ENCODE results near the gene KRTAP23-1. TPM values are rescaled to one million over a fixed set of nuclear protein-coding genes. Genes with fewer than 3 reads are reported as not detected.

The KRTAP23-1 gene
- polyA plus RNA-seq (2013, experiment 1 of 2): not detected
- polyA plus RNA-seq (2013, experiment 2 of 2): not detected

GRCh38 chr21:30348506-30348905 lies at the start of gene KRTAP23-1:
Gene KRTAP23-1, minus strand, starts transcription at chr21:30348606. Its CDS starts 0 bp downstream, at chr21:30348606.
- Histone ChIP-seq H3K4me3 (ENCODE audit: low read length in 2 of 2) (no peak within 1 kb of the TSS), H2BK5ac (ENCODE audit: low read length) (peak within 1 kb of the TSS; percentile 35), H3K27me3 (ENCODE audit: control insufficient read depth in 3 of 3, insufficient read depth in 3 of 3, low read depth in 1 of 3, low read length in 3 of 3) (no peaks in the 10 kb centered on the region), H3K27ac (replicated peaks; ENCODE audit: low read length) (no peak within 1 kb of the TSS), H3K9ac (ENCODE audit: low read depth, low read length, poor library complexity) (no peak within 1 kb of the TSS), H3K4ac (ENCODE audit: low read length) (no peak within 1 kb of the TSS), H2BK15ac (ENCODE audit: low read length) (no peak within 1 kb of the TSS), H3K18ac (ENCODE audit: low read length) (peak within 1 kb of the TSS; percentile 49), H2BK120ac (ENCODE audit: low read depth, low read length) (no peak within 1 kb of the TSS), H3K4me2 (ENCODE audit: insufficient read depth, low read length, poor library complexity, severe bottlenecking) (no peak within 1 kb of the TSS), H3K14ac (ENCODE audit: low read length) (no peak within 1 kb of the TSS), H3K23ac (ENCODE audit: low read depth, low read length, poor library complexity) (no peak within 1 kb of the TSS), H3K36me3 (replicated peaks in 1 of 2; ENCODE audit: control insufficient read depth in 2 of 2, insufficient read depth in 2 of 2, low read length in 2 of 2) (no peaks in the 10 kb centered on the region), H4K91ac (ENCODE audit: low read depth, low read length, poor library complexity) (no peak within 1 kb of the TSS), H2AFZ (ENCODE audit: low read length) (no peak within 1 kb of the TSS), H3K4me1 (ENCODE audit: control insufficient read depth in 2 of 2, insufficient read depth in 1 of 2, low read depth in 1 of 2, low read length in 2 of 2) (peaks cover 2% of the 10 kb centered on the region in 2 donors), H2AK5ac (ENCODE audit: low read depth, low read length) (no peak within 1 kb of the TSS), H3K79me1 (ENCODE audit: low read depth, low read length) (no peaks in the 10 kb centered on the region), H3K9me3 (replicated peaks in 1 of 2; ENCODE audit: control insufficient read depth in 2 of 2, insufficient read depth in 1 of 2, low read depth in 1 of 2, low read length in 2 of 2) (peaks cover 0 to 2% of the 10 kb centered on the region in 2 donors), H2BK12ac (ENCODE audit: low read length) (no peak within 1 kb of the TSS), H4K8ac (ENCODE audit: low read depth, low read length) (no peak within 1 kb of the TSS)
- DNase-seq (ENCODE audit: low spot score): no peak
- WGBS, 2 donors (ENCODE audit: extremely low coverage in 2 of 2, insufficient read length in 2 of 2, insufficient replicate concordance in 1 of 2): no CpG with 5 or more reads among the region's 4 CpGs

DNA sequence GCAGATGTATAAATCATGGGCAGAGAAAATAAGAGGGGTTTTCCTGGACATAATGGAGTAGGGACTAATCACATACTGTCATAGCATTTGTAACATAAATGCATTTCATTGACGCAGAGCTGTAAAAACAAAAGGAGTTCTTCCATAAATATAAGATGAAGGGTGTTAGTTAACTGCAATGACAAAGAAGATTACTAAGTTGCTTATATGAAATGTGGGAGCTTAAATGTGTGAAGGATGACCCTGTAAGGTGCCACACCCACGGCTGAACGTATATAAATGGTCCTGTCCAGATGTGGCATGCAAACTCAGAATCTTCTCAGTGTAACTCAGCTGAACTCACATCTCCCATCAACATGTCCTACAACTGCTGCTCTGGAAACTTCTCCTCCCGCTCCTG lies 47.3 kb upstream of the KRTAP23-1 start, which contains the start of gene KRTAP13-1:
Gene KRTAP13-1 (plus strand): TSS at position 301 of the 400 bp plus-strand sequence. CDS start 56 bp downstream, at position 357.
- Histone ChIP-seq H3K18ac (ENCODE audit: low read length) (peak within 1 kb of the TSS; percentile 31), H3K14ac (ENCODE audit: low read length) (no peak within 1 kb of the TSS), H3K36me3 (replicated peaks in 1 of 2; ENCODE audit: control insufficient read depth in 2 of 2, insufficient read depth in 2 of 2, low read length in 2 of 2) (no peaks in the 10 kb centered on the region), H4K91ac (ENCODE audit: low read depth, low read length, poor library complexity) (no peak within 1 kb of the TSS), H3K27ac (replicated peaks; ENCODE audit: low read length) (no peak within 1 kb of the TSS), H4K8ac (ENCODE audit: low read depth, low read length) (no peak within 1 kb of the TSS), H2BK12ac (ENCODE audit: low read length) (no peak within 1 kb of the TSS), H3K79me1 (ENCODE audit: low read depth, low read length) (no peaks in the 10 kb centered on the region), H3K23ac (ENCODE audit: low read depth, low read length, poor library complexity) (no peak within 1 kb of the TSS), H2BK5ac (ENCODE audit: low read length) (no peak within 1 kb of the TSS), H2AK5ac (ENCODE audit: low read depth, low read length) (no peak within 1 kb of the TSS), H2BK120ac (ENCODE audit: low read depth, low read length) (no peak within 1 kb of the TSS), H3K9me3 (replicated peaks in 1 of 2; ENCODE audit: control insufficient read depth in 2 of 2, insufficient read depth in 1 of 2, low read depth in 1 of 2, low read length in 2 of 2) (peaks cover 0 to 3% of the 10 kb centered on the region in 2 donors), H3K4me1 (ENCODE audit: control insufficient read depth in 2 of 2, insufficient read depth in 1 of 2, low read depth in 1 of 2, low read length in 2 of 2) (no peaks in the 10 kb centered on the region), H3K4me2 (ENCODE audit: insufficient read depth, low read length, poor library complexity, severe bottlenecking) (no peak within 1 kb of the TSS), H3K4ac (ENCODE audit: low read length) (no peak within 1 kb of the TSS), H2BK15ac (ENCODE audit: low read length) (no peak within 1 kb of the TSS), H3K27me3 (ENCODE audit: control insufficient read depth in 3 of 3, insufficient read depth in 3 of 3, low read depth in 1 of 3, low read length in 3 of 3) (no peaks in the 10 kb centered on the region), H2AFZ (ENCODE audit: low read length) (no peak within 1 kb of the TSS), H3K9ac (ENCODE audit: low read depth, low read length, poor library complexity) (no peak within 1 kb of the TSS), H3K4me3 (ENCODE audit: low read length in 2 of 2) (no peak within 1 kb of the TSS)
- no peak for DNase-seq (ENCODE audit: low spot score)
- no CpG with 5 or more reads among the region's 4 CpGs for WGBS, 2 donors (ENCODE audit: extremely low coverage in 2 of 2, insufficient read length in 2 of 2, insufficient replicate concordance in 1 of 2)

- H3K14ac ChIP-seq (ENCODE audit: low read length): no peak overlapping the region
- H3K4me2 ChIP-seq (ENCODE audit: insufficient read depth, low read length, poor library complexity, severe bottlenecking): no peak overlapping the region
- no CpG with 5 or more reads among the region's 2 CpGs for WGBS, 2 donors (ENCODE audit: extremely low coverage in 2 of 2, insufficient read length in 2 of 2, insufficient replicate concordance in 1 of 2)
- no peak overlapping the region for H2BK12ac ChIP-seq (ENCODE audit: low read length)
- no peak overlapping the region for H3K23ac ChIP-seq (ENCODE audit: low read depth, low read length, poor library complexity)
- no peak for DNase-seq (ENCODE audit: low spot score)
- H3K9ac ChIP-seq (ENCODE audit: low read depth, low read length, poor library complexity): no peak overlapping the region
- no peak overlapping the region for H3K18ac ChIP-seq (ENCODE audit: low read length)
- no peaks in the 10 kb centered on the region for H3K4me1 ChIP-seq (ENCODE audit: control insufficient read depth in 2 of 2, insufficient read depth in 1 of 2, low read depth in 1 of 2, low read length in 2 of 2)
- H4K91ac ChIP-seq (ENCODE audit: low read depth, low read length, poor library complexity): no peak overlapping the region
- no peak overlapping the region for H2BK5ac ChIP-seq (ENCODE audit: low read length)
- H2BK120ac ChIP-seq (ENCODE audit: low read depth, low read length): no peak overlapping the region
- H3K4ac ChIP-seq (ENCODE audit: low read length): no peak overlapping the region
- H3K36me3 ChIP-seq (replicated peaks in 1 of 2; ENCODE audit: control insufficient read depth in 2 of 2, insufficient read depth in 2 of 2, low read length in 2 of 2): no peaks in the 10 kb centered on the region
- H2BK15ac ChIP-seq (ENCODE audit: low read length): no peak overlapping the region
- no peak overlapping the region for H4K8ac ChIP-seq (ENCODE audit: low read depth, low read length)
- no peak overlapping the region for H3K4me3 ChIP-seq (ENCODE audit: low read length in 2 of 2)
- H3K27me3 ChIP-seq (ENCODE audit: control insufficient read depth in 3 of 3, insufficient read depth in 3 of 3, low read depth in 1 of 3, low read length in 3 of 3): no peaks in the 10 kb centered on the region
- no peak overlapping the region for H2AK5ac ChIP-seq (ENCODE audit: low read depth, low read length)
- peaks cover 0 to 4% of the 10 kb centered on the region in 2 donors for H3K9me3 ChIP-seq (replicated peaks in 1 of 2; ENCODE audit: control insufficient read depth in 2 of 2, insufficient read depth in 1 of 2, low read depth in 1 of 2, low read length in 2 of 2)
- no peak overlapping the region for H3K27ac ChIP-seq (replicated peaks; ENCODE audit: low read length)
- H3K79me1 ChIP-seq (ENCODE audit: low read depth, low read length): no peaks in the 10 kb centered on the region
- H2AFZ ChIP-seq (ENCODE audit: low read length): no peak overlapping the region
Observed at GRCh38 chr21:30391492-30392025, 43.2 kb upstream of the KRTAP23-1 start.

GRCh38 chr21:30382201-30382600 lies 33.8 kb upstream of the KRTAP23-1 start:
- no peaks in the 10 kb centered on the region for H3K36me3 ChIP-seq (replicated peaks in 1 of 2; ENCODE audit: control insufficient read depth in 2 of 2, insufficient read depth in 2 of 2, low read length in 2 of 2)
- H3K23ac ChIP-seq (ENCODE audit: low read depth, low read length, poor library complexity): no peak overlapping the region
- H3K9ac ChIP-seq (ENCODE audit: low read depth, low read length, poor library complexity): no peak overlapping the region
- H2BK120ac ChIP-seq (ENCODE audit: low read depth, low read length): no peak overlapping the region
- no peak overlapping the region for H4K91ac ChIP-seq (ENCODE audit: low read depth, low read length, poor library complexity)
- H3K18ac ChIP-seq (ENCODE audit: low read length): no peak overlapping the region
- no peak overlapping the region for H3K4me3 ChIP-seq (ENCODE audit: low read length in 2 of 2)
- H3K27ac ChIP-seq (replicated peaks; ENCODE audit: low read length): no peak overlapping the region
- H3K79me1 ChIP-seq (ENCODE audit: low read depth, low read length): peaks cover 1% of the 10 kb centered on the region
- no peak overlapping the region for H3K14ac ChIP-seq (ENCODE audit: low read length)
- no peak overlapping the region for H4K8ac ChIP-seq (ENCODE audit: low read depth, low read length)
- no peak overlapping the region for H2AK5ac ChIP-seq (ENCODE audit: low read depth, low read length)
- no peaks in the 10 kb centered on the region for H3K27me3 ChIP-seq (ENCODE audit: control insufficient read depth in 3 of 3, insufficient read depth in 3 of 3, low read depth in 1 of 3, low read length in 3 of 3)
- H3K4ac ChIP-seq (ENCODE audit: low read length): no peak overlapping the region
- no CpG with 5 or more reads among the region's 1 CpG for WGBS, 2 donors (ENCODE audit: extremely low coverage in 2 of 2, insufficient read length in 2 of 2, insufficient replicate concordance in 1 of 2)
- no peaks in the 10 kb centered on the region for H3K4me1 ChIP-seq (ENCODE audit: control insufficient read depth in 2 of 2, insufficient read depth in 1 of 2, low read depth in 1 of 2, low read length in 2 of 2)
- H2BK15ac ChIP-seq (ENCODE audit: low read length): no peak overlapping the region
- no peak overlapping the region for H2BK12ac ChIP-seq (ENCODE audit: low read length)
- no peak overlapping the region for H3K4me2 ChIP-seq (ENCODE audit: insufficient read depth, low read length, poor library complexity, severe bottlenecking)
- no peaks in the 10 kb centered on the region for H3K9me3 ChIP-seq (replicated peaks in 1 of 2; ENCODE audit: control insufficient read depth in 2 of 2, insufficient read depth in 1 of 2, low read depth in 1 of 2, low read length in 2 of 2)
- no peak overlapping the region for H2BK5ac ChIP-seq (ENCODE audit: low read length)
- H2AFZ ChIP-seq (ENCODE audit: low read length): no peak overlapping the region
- DNase-seq (ENCODE audit: low spot score): no peak

Measured in neuronal stem cell (in vitro differentiated cells).